ENCODE measurements around the gene ATP10B.

DNA sequence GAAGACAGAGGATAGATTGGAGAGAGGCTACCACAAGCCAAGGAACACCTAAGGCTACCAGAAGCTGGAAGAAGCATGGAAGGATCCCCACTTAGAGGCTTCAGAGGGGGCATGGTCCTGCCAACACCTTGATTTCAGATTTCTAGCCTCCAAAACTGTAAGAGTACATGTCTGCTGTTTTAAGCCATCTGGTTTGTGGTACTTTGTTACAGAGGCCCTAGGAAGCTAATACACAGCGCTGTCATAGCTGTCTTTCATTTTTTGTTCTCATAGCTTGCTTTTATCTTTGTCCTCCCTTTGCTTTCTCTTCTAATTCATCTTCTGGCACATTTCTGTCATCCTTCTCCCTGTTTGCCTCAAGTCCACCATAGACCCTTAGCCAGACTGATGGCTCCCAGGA, 104.5 kb downstream of the ATP10B start:
- TF ChIP-seq, protein P1, sequence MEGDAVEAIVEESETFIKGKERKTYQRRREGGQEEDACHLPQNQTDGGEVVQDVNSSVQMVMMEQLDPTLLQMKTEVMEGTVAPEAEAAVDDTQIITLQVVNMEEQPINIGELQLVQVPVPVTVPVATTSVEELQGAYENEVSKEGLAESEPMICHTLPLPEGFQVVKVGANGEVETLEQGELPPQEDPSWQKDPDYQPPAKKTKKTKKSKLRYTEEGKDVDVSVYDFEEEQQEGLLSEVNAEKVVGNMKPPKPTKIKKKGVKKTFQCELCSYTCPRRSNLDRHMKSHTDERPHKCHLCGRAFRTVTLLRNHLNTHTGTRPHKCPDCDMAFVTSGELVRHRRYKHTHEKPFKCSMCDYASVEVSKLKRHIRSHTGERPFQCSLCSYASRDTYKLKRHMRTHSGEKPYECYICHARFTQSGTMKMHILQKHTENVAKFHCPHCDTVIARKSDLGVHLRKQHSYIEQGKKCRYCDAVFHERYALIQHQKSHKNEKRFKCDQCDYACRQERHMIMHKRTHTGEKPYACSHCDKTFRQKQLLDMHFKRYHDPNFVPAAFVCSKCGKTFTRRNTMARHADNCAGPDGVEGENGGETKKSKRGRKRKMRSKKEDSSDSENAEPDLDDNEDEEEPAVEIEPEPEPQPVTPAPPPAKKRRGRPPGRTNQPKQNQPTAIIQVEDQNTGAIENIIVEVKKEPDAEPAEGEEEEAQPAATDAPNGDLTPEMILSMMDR (IDR thresholded peaks at IDR 0.05; ENCODE audit: poor library complexity), result no peak
- TF ChIP-seq EZH2 (IDR thresholded peaks at IDR 0.05; ENCODE audit: borderline replicate concordance) (no peak), EZH2phosphoT487 (IDR thresholded peaks at IDR 0.05; ENCODE audit: low read depth, severe bottlenecking, unreplicated experiment) (no peak)

Measured in hepatocyte (in vitro differentiated cells).